ENCODE measurements around the gene MAML1. TPM values are rescaled to one million over a fixed set of nuclear protein-coding genes. Genes with fewer than 3 reads are reported as not detected.

The MAML1 gene
- total RNA-seq, 1 donor from 2014 or later = 17.5 TPM

- H3K27me3 ChIP-seq (ENCODE audit: control insufficient read depth, insufficient read depth, low read length) = no peaks in the 10 kb centered on the region
- no peak for DNase-seq (ENCODE audit: low read depth)
Measured at GRCh38 chr5:179797741-179798140, 65.1 kb downstream of the MAML1 start.

GRCh38 chr5:179798144-179798770 is 65.6 kb downstream of the MAML1 start:
- peaks cover 2% of the 10 kb centered on the region for H3K36me3 ChIP-seq (ENCODE audit: control insufficient read depth, insufficient read depth, low read length)
- no peak overlapping the region for H3K4me3 ChIP-seq (ENCODE audit: low read depth, low read length)
- TF ChIP-seq, protein P1, sequence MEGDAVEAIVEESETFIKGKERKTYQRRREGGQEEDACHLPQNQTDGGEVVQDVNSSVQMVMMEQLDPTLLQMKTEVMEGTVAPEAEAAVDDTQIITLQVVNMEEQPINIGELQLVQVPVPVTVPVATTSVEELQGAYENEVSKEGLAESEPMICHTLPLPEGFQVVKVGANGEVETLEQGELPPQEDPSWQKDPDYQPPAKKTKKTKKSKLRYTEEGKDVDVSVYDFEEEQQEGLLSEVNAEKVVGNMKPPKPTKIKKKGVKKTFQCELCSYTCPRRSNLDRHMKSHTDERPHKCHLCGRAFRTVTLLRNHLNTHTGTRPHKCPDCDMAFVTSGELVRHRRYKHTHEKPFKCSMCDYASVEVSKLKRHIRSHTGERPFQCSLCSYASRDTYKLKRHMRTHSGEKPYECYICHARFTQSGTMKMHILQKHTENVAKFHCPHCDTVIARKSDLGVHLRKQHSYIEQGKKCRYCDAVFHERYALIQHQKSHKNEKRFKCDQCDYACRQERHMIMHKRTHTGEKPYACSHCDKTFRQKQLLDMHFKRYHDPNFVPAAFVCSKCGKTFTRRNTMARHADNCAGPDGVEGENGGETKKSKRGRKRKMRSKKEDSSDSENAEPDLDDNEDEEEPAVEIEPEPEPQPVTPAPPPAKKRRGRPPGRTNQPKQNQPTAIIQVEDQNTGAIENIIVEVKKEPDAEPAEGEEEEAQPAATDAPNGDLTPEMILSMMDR (IDR thresholded peaks at IDR 0.05; ENCODE audit: insufficient read depth, low read length, poor library complexity, severe bottlenecking) = no peak
- no peak for DNase-seq (ENCODE audit: low read depth)
- H3K27me3 ChIP-seq (ENCODE audit: control insufficient read depth, insufficient read depth, low read length) = no peaks in the 10 kb centered on the region

More at GRCh38 chr5:179797741-179798140, 65.1 kb downstream of the MAML1 start:
- TF ChIP-seq, protein P1 (IDR thresholded peaks at IDR 0.05; ENCODE audit: insufficient read depth, low read length, poor library complexity, severe bottlenecking) = no peak
- peaks cover 2% of the 10 kb centered on the region for H3K36me3 ChIP-seq (ENCODE audit: control insufficient read depth, insufficient read depth, low read length)
- no peak overlapping the region for H3K4me3 ChIP-seq (ENCODE audit: low read depth, low read length)

DNA sequence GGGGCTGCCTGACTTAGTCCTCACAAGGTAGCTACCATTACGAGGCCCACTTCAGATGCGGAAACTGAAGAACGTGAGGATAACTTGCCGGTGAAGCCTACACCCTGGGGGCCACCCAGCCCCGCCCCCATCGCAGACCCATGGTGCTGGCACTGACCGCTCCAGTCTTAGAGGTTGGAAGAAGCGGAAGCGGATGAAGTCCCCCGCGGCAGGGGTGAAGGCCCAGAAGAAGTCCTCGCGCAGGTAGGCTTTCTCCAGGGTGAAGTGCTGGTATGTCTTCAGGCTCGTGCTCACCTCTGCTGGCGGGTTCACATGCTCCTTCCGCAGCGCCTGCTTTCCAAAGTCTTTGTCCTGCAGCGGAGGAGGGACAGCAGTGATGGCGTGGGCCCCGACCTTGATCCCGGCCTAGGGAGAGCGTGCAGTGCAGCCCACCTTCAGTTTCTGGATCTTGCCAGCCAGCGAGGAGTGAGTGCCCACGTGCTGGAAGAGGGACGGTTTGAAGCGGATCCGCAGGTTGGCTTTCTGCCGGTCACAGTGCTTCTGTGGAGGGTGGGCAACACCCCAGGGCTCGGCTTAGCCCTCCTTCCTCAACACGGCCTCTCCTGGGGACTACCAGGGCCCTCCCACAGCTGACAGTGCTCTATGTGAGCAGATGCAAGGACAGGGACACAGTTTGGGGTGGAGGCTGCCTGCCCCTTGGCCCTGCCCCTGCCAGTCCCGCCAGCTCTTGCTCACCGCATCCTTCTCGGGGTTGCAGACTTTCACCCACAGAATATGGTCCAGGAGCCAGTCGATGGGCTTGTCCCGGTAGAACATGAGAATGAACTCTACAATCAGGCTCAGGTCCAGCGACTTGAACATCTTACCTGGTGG is 66.4 kb downstream of the MAML1 start:
- peaks cover 2% of the 10 kb centered on the region for H3K36me3 ChIP-seq (ENCODE audit: control insufficient read depth, insufficient read depth, low read length)
- TF ChIP-seq, protein P1 (IDR thresholded peaks at IDR 0.05; ENCODE audit: insufficient read depth, low read length, poor library complexity, severe bottlenecking) = no peak
- no peak overlapping the region for H3K4me3 ChIP-seq (ENCODE audit: low read depth, low read length)
- H3K27me3 ChIP-seq (ENCODE audit: control insufficient read depth, insufficient read depth, low read length) = no peaks in the 10 kb centered on the region
- DNase-seq (ENCODE audit: low read depth) = no peak

DNA sequence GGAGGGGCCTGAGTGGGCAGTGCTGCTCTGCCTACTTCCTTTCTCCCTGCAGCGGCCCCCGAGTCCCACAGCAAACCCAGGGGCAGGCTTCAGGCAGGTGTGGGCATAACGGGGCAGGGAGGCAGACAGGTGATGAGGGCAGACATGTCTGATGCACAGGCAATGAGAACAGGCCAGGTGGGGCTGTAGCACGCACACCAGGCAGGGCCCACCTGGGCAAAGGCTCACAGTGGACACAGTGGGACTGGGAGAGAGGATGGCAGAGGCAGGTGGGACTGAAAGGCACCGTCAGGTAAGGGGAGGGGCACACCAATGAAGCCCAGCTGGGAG is 67.0 kb downstream of the MAML1 start:
- H3K4me3 ChIP-seq (ENCODE audit: low read depth, low read length) = no peak overlapping the region
- no peak for DNase-seq (ENCODE audit: low read depth)
- TF ChIP-seq, protein P1 (IDR thresholded peaks at IDR 0.05; ENCODE audit: insufficient read depth, low read length, poor library complexity, severe bottlenecking) = no peak
- peaks cover 2% of the 10 kb centered on the region for H3K36me3 ChIP-seq (ENCODE audit: control insufficient read depth, insufficient read depth, low read length)
- no peaks in the 10 kb centered on the region for H3K27me3 ChIP-seq (ENCODE audit: control insufficient read depth, insufficient read depth, low read length)

GRCh38 chr5:179800071-179800695 is 67.6 kb downstream of the MAML1 start:
- H3K27me3 ChIP-seq (ENCODE audit: control insufficient read depth, insufficient read depth, low read length) = no peaks in the 10 kb centered on the region
- TF ChIP-seq, protein P1 (IDR thresholded peaks at IDR 0.05; ENCODE audit: insufficient read depth, low read length, poor library complexity, severe bottlenecking) = no peak
- peaks cover 2% of the 10 kb centered on the region for H3K36me3 ChIP-seq (ENCODE audit: control insufficient read depth, insufficient read depth, low read length)
- no peak overlapping the region for H3K4me3 ChIP-seq (ENCODE audit: low read depth, low read length)
- DNase-seq (ENCODE audit: low read depth) = no peak
